Measurements from ENCODE around the gene DDX24. TPM values are rescaled to one million over a fixed set of nuclear protein-coding genes. Genes with fewer than 3 reads are reported as not detected.

The DDX24 gene
- total RNA-seq, 1 donor from 2014 or later: 161 TPM

- no peak for DNase-seq (ENCODE audit: low read depth)
Measured at GRCh38 chr14:94010625-94011024, 70.4 kb downstream of the DDX24 start.

GRCh38 chr14:94009767-94010166 lies 71.2 kb downstream of the DDX24 start:
- DNase-seq (ENCODE audit: low read depth): peak; percentile 91

- no peak for DNase-seq (ENCODE audit: low read depth)
Measured at GRCh38 chr14:94008234-94008633, 72.8 kb downstream of the DDX24 start.

GRCh38 chr14:94005324-94006073 lies 75.5 kb downstream of the DDX24 start:
- DNase-seq (ENCODE audit: low read depth): no peak

GRCh38 chr14:94004015-94004414 lies 77.0 kb downstream of the DDX24 start:
- DNase-seq (ENCODE audit: low read depth): no peak

- no peak for DNase-seq (ENCODE audit: low read depth)
Measured at GRCh38 chr14:94003397-94003796, 77.6 kb downstream of the DDX24 start.

- DNase-seq (ENCODE audit: low read depth): peak; percentile 49
Measured at GRCh38 chr14:94001501-94002396, 79.3 kb downstream of the DDX24 start.

GRCh38 chr14:94001016-94001415 lies 80.0 kb downstream of the DDX24 start:
- no peak for DNase-seq (ENCODE audit: low read depth)

GRCh38 chr14:94000267-94000666 lies 80.7 kb downstream of the DDX24 start:
- DNase-seq (ENCODE audit: low read depth): no peak

- DNase-seq (ENCODE audit: low read depth): no peak
Measured at GRCh38 chr14:93999573-93999972, 81.4 kb downstream of the DDX24 start.

GRCh38 chr14:93998871-93999403 lies 82.1 kb downstream of the DDX24 start:
- DNase-seq (ENCODE audit: low read depth): no peak

Other genes starting within 250 kb of the DDX24 start
- not detected in 2 replicates for gene FAM181A, start 153.9 kb downstream of the DDX24 start, total RNA-seq
- gene ASB2, start 104.6 kb downstream of the DDX24 start, total RNA-seq: 0.05 and 0.35 TPM in 2 replicates
- gene CCDC197, start 83.9 kb downstream of the DDX24 start, total RNA-seq: not detected in 2 replicates
- gene OTUB2, start 54.9 kb downstream of the DDX24 start, total RNA-seq: 6.4 and 14.2 TPM in 2 replicates
- 7.5 and 15.3 TPM in 2 replicates for gene IFI27L1, start 108 bp upstream of the DDX24 start, total RNA-seq
- 3.0 and 179 TPM in 2 replicates for gene IFI27, start 29.5 kb upstream of the DDX24 start, total RNA-seq
- gene IFI27L2, start 48.4 kb upstream of the DDX24 start, total RNA-seq: 31.2 and 53.8 TPM in 2 replicates
- 1.2 and 3.3 TPM in 2 replicates for gene PPP4R4, start 93.1 kb upstream of the DDX24 start, total RNA-seq
- gene SERPINA10, start 212.1 kb upstream of the DDX24 start, total RNA-seq: not detected in 2 replicates
- gene SERPINA6, start 242.1 kb upstream of the DDX24 start, total RNA-seq: 0.35 and 0.65 TPM in 2 replicates